HEK293T (cell line): ENCODE measurements around the gene RNF114.
"Not testable (repeated sequence)": the region's sequence is repeated elsewhere in the genome, so short reads cannot be mapped to it uniquely, and the experiment has no call there.

ENCODE experiments used
- CTCF ChIA-PET: fragments of 350-600 bp; formaldehyde crosslinking; extraction: SDS; loops from one replicate; lab custom pipeline; 2021; ENCODE audit warnings: antibody characterized with exemption, inconsistent platforms; lab: Yijun Ruan, JAX
- POLR2A ChIA-PET: fragments of 350-600 bp; formaldehyde crosslinking; extraction: SDS; loops from one replicate; lab custom pipeline; 2020; ENCODE audit warnings: antibody characterized with exemption, inconsistent platforms; lab: Yijun Ruan, JAX
- DNase-seq: peaks from one replicate; pipeline ENCODE4 v3.0.0; 2012; ENCODE audit warnings: mixed read lengths; ENCODE audit errors: extremely low spot score
- ARNT ChIP-seq: fragments of 450-650 bp; IDR thresholded peaks from 2 replicates; pipeline ENCODE4 v1.6.1; 2017; ENCODE audit warnings: mild to moderate bottlenecking
- BHLHE40 ChIP-seq: fragments of 450-650 bp; IDR thresholded peaks from 2 replicates; pipeline ENCODE4 v1.6.1; 2016; ENCODE audit warnings: mild to moderate bottlenecking, moderate library complexity, borderline replicate concordance
- CTBP1 ChIP-seq: fragments of 450-650 bp; IDR thresholded peaks from 2 replicates; pipeline ENCODE4 v1.6.1; 2016; ENCODE audit warnings: borderline replicate concordance
- ELF4 ChIP-seq: fragments of 450-650 bp; IDR thresholded peaks from 2 replicates; pipeline ENCODE4 v1.6.1; 2017; ENCODE audit warnings: antibody characterized with exemption
- FOXA1 ChIP-seq: fragments of 450-650 bp; IDR thresholded peaks from 2 replicates; pipeline ENCODE4 v1.6.1; 2016; ENCODE audit warnings: mild to moderate bottlenecking
- FOXK2 ChIP-seq: fragments of 450-650 bp; IDR thresholded peaks from 2 replicates; pipeline ENCODE4 v1.6.1; 2016; ENCODE audit warnings: mild to moderate bottlenecking
- FOXM1 ChIP-seq: fragments of 450-650 bp; IDR thresholded peaks from 2 replicates; pipeline ENCODE4 v1.6.1; 2017; ENCODE audit warnings: mild to moderate bottlenecking, borderline replicate concordance
- HDGF ChIP-seq: fragments of 450-650 bp; IDR thresholded peaks from 2 replicates; pipeline ENCODE4 v1.6.1; 2017; ENCODE audit warnings: antibody characterized with exemption, borderline replicate concordance
- L3MBTL2 ChIP-seq: fragments of 450-650 bp; conservative IDR thresholded peaks from 2 replicates; pipeline ENCODE4 v1.6.1; 2016; ENCODE audit warnings: mild to moderate bottlenecking
- LEF1 ChIP-seq: fragments of 450-650 bp; IDR thresholded peaks from 2 replicates; pipeline ENCODE4 v1.6.1; 2017; ENCODE audit warnings: mild to moderate bottlenecking, borderline replicate concordance
- NFRKB ChIP-seq: fragments of 450-650 bp; IDR thresholded peaks from 2 replicates; pipeline ENCODE4 v1.6.1; 2016; ENCODE audit warnings: mild to moderate bottlenecking, moderate library complexity
- SP1 ChIP-seq: fragments of 450-650 bp; IDR thresholded peaks from 2 replicates; pipeline ENCODE4 v1.6.1; 2017
- SUZ12 ChIP-seq: fragments of 450-650 bp; IDR thresholded peaks from 2 replicates; pipeline ENCODE4 v1.6.1; 2016; ENCODE audit warnings: mild to moderate bottlenecking
- TARDBP ChIP-seq: fragments of 450-650 bp; IDR thresholded peaks from 2 replicates; pipeline ENCODE4 v1.6.1; 2016
- ZNF384 ChIP-seq: fragments of 450-650 bp; IDR thresholded peaks from 2 replicates; pipeline ENCODE4 v1.6.1; 2016
- TF ChIP-seq, protein P1 (sequence below): fragments of 450-650 bp; IDR thresholded peaks from 2 replicates; pipeline ENCODE4 v1.6.1; 2016

RNF114 gene

GRCh38 chr20:49998478-49999188 lies 62.4 kb downstream of the RNF114 start:
- DNase-seq, POLR2A ChIA-PET: not testable (repeated sequence)
- peak; percentile 64 for TF ChIP-seq ZNF384
- CTCF ChIA-PET: interaction anchor here (0.6 kb wide), 1 partner anchor 85 kb away, joined by 3 read pairs; no protein-coding TSS in a partner anchor

DNA sequence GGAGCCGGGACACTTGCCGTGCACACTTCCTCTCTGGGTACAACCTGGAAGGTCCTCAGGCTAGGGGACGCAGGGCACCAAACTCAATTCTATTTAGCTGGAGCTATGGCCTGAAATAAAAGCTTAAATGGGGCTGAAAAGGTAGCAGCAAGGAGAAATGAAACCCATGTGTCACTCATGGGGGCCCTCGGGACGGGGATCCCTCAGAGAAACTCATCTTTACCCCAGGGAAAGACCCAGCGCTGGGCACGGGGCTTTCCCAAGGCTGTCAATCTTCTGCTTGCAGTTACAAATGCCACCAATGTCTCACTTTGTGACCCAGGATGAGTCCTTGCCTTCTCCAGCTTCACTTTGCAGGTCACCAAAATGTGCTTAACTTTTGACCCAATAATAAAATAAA lies 63.1 kb downstream of the RNF114 start:
- ChIA-PET CTCF (interaction anchor here (0.6 kb wide), 1 partner anchor 84 kb away, joined by 3 read pairs; no protein-coding TSS in a partner anchor), POLR2A (no interaction called here)
- TF ChIP-seq, protein P1, sequence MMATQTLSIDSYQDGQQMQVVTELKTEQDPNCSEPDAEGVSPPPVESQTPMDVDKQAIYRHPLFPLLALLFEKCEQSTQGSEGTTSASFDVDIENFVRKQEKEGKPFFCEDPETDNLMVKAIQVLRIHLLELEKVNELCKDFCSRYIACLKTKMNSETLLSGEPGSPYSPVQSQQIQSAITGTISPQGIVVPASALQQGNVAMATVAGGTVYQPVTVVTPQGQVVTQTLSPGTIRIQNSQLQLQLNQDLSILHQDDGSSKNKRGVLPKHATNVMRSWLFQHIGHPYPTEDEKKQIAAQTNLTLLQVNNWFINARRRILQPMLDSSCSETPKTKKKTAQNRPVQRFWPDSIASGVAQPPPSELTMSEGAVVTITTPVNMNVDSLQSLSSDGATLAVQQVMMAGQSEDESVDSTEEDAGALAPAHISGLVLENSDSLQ: no peak
- TF ChIP-seq TARDBP (no peak), CTBP1 (no peak)
- DNase-seq: no peak

GRCh38 chr20:50000548-50001222 lies 64.5 kb downstream of the RNF114 start:
- DNase-seq, POLR2A ChIA-PET: not testable (repeated sequence)
- CTCF ChIA-PET: interaction anchor here (1.6 kb wide), 1 partner anchor 71 kb away, joined by 3 read pairs; no protein-coding TSS in a partner anchor

GRCh38 chr20:50001784-50002311 lies 65.7 kb downstream of the RNF114 start:
- TF ChIP-seq TARDBP (no peak), ARNT (no peak), FOXA1 (no peak), NFRKB (no peak), ZNF384 (no peak), BHLHE40 (no peak), HDGF (no peak), FOXK2 (no peak), LEF1 (no peak), CTBP1 (no peak), SUZ12 (no peak), ELF4 (no peak), L3MBTL2 (no peak), FOXM1 (no peak), SP1 (no peak)
- TF ChIP-seq, protein P1: no peak
- CTCF ChIA-PET: interaction anchor here (0.6 to 1.6 kb wide), 3 partner anchors 11 to 873 kb away, joined by 3 to 4 read pairs (median 3); no protein-coding TSS in a partner anchor
- POLR2A ChIA-PET: no interaction called here
- no peak for DNase-seq

GRCh38 chr20:50003253-50003656 lies 67.1 kb downstream of the RNF114 start:
- POLR2A ChIA-PET: no interaction called here
- CTCF ChIA-PET: interaction anchor here (1.3 kb wide), 1 partner anchor 9 kb away, joined by 4 read pairs; no protein-coding TSS in a partner anchor
- no peak for TF ChIP-seq SP1
- TF ChIP-seq ARNT: no peak
- TF ChIP-seq FOXA1: no peak
- no peak for DNase-seq
